ENCODE results near the gene KCND2.

DNA sequence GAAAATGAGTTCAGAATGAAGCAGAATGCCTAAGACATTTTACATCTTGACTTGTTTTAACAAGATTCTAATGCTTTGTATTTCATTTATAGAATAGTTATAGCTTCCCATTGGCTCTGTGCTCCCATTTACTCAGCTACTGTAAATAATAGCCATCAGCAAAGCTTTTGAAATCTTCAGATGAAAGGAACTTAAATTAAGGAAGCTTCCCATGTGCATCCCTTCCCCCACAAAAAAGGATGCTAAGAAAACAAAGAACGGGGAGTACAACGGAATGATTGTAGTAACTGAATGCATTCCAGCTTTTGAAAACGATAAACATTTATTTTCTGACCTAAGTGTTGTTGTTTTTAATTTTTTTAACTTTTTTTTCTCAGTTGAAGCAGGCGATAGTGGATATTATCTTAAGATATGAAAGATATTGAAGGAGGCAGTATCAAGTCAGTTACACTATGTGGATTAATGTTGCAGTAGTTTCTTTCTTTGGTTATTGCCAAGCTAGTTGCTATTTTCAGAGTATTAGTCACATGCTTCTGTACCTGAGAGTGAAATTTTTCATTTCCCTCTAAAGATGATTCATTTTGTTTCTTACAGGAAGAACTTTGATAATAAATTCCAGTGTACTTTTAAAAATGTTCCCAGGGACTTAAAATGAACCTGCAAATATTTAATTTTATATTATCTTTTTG is 129.2 kb downstream of the KCND2 start:
- TF ChIP-seq, protein P1, sequence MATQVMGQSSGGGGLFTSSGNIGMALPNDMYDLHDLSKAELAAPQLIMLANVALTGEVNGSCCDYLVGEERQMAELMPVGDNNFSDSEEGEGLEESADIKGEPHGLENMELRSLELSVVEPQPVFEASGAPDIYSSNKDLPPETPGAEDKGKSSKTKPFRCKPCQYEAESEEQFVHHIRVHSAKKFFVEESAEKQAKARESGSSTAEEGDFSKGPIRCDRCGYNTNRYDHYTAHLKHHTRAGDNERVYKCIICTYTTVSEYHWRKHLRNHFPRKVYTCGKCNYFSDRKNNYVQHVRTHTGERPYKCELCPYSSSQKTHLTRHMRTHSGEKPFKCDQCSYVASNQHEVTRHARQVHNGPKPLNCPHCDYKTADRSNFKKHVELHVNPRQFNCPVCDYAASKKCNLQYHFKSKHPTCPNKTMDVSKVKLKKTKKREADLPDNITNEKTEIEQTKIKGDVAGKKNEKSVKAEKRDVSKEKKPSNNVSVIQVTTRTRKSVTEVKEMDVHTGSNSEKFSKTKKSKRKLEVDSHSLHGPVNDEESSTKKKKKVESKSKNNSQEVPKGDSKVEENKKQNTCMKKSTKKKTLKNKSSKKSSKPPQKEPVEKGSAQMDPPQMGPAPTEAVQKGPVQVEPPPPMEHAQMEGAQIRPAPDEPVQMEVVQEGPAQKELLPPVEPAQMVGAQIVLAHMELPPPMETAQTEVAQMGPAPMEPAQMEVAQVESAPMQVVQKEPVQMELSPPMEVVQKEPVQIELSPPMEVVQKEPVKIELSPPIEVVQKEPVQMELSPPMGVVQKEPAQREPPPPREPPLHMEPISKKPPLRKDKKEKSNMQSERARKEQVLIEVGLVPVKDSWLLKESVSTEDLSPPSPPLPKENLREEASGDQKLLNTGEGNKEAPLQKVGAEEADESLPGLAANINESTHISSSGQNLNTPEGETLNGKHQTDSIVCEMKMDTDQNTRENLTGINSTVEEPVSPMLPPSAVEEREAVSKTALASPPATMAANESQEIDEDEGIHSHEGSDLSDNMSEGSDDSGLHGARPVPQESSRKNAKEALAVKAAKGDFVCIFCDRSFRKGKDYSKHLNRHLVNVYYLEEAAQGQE (IDR thresholded peaks at IDR 0.05; ENCODE audit: insufficient read depth in 1 of 2, low read depth in 2 of 2, low read length in 2 of 2) = no peak
- TF ChIP-seq POLR2AphosphoS5 (IDR thresholded peaks at IDR 0.05; ENCODE audit: low read depth, low read length) (no peak), TAF1 (IDR thresholded peaks at IDR 0.05; ENCODE audit: borderline replicate concordance, insufficient read depth, low read length) (no peak), FOXP2 (optimal IDR thresholded peaks at IDR 0.05; ENCODE audit: borderline replicate concordance, extremely low read depth, extremely low read length, insufficient read depth) (no peak)

All from PFSK-1 (cell line).